ENCODE data around the gene SH3BGRL3.
"Not testable (repeated sequence)": the region's sequence is repeated elsewhere in the genome, so short reads cannot be mapped to it uniquely, and the experiment has no call there.

The SH3BGRL3 gene

GRCh38 chr1:26317146-26317545 is 37.3 kb downstream of the SH3BGRL3 start:
- no peak for DNase-seq (ENCODE audit: low read depth in 2 of 2)

- peak; percentile 61 to 67 for DNase-seq (ENCODE audit: low read depth in 2 of 2)
Observed at GRCh38 chr1:26317612-26318337, 37.9 kb downstream of the SH3BGRL3 start, which contains the start of gene CD52. Gene CD52 (plus strand): TSS chr1:26317958. CDS start chr1:26318018, 60 bp downstream.

- DNase-seq (ENCODE audit: low read depth in 2 of 2), result no peak
Observed at GRCh38 chr1:26318338-26319064, 38.6 kb downstream of the SH3BGRL3 start.

GRCh38 chr1:26320896-26321295 is 41.0 kb downstream of the SH3BGRL3 start:
- no peak for DNase-seq (ENCODE audit: low read depth in 2 of 2)

- DNase-seq (ENCODE audit: low read depth in 2 of 2), result peak; percentile 85 to 90
Observed at GRCh38 chr1:26321315-26322041, 41.6 kb downstream of the SH3BGRL3 start.

- DNase-seq (ENCODE audit: low read depth in 2 of 2), result no peak
Observed at GRCh38 chr1:26322042-26322331, 42.1 kb downstream of the SH3BGRL3 start.

GRCh38 chr1:26323382-26323781 is 43.5 kb downstream of the SH3BGRL3 start:
- DNase-seq (ENCODE audit: low read depth in 2 of 2), result no peak

- no peak for DNase-seq (ENCODE audit: low read depth in 2 of 2)
Observed at GRCh38 chr1:26324550-26324949, 44.7 kb downstream of the SH3BGRL3 start.

GRCh38 chr1:26327956-26328362 is 48.1 kb downstream of the SH3BGRL3 start:
- DNase-seq (ENCODE audit: low read depth in 2 of 2), result no peak

- no peak for DNase-seq (ENCODE audit: low read depth in 2 of 2)
Observed at GRCh38 chr1:26328597-26328996, 48.7 kb downstream of the SH3BGRL3 start.

- not testable (repeated sequence) for DNase-seq (ENCODE audit: low read depth in 2 of 2)
Observed at GRCh38 chr1:26329380-26329779, 49.5 kb downstream of the SH3BGRL3 start.

GRCh38 chr1:26330276-26330675 is 50.4 kb downstream of the SH3BGRL3 start:
- no peak for DNase-seq (ENCODE audit: low read depth in 2 of 2)

Measured in activated CD8-positive, alpha-beta memory T cell treated with anti-CD3 and anti-CD28 coated beads for 4 hours (primary cell).